Measurements from ENCODE around the gene NTMT1.

The NTMT1 gene

DNA sequence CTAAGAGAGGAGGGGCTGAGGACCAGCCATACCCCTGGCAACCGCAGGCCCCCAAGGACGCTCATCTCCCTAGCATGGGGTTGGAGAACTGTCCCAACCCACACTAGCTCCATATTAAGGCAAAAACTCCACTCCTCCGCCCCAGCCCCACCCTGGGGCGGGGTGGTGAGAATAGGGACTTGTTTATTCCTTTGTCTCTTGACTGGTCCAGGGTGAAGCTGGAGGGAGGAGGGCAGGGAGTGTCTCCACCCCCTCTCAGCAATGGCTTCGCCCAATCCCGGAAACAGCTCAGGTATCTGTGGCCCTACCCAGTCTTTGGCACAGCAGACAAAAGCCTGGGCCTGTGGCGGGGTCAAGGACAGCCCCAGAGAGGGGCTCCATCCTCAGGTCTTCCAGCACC lies 56.4 kb downstream of the NTMT1 start:
- no peak for DNase-seq

DNA sequence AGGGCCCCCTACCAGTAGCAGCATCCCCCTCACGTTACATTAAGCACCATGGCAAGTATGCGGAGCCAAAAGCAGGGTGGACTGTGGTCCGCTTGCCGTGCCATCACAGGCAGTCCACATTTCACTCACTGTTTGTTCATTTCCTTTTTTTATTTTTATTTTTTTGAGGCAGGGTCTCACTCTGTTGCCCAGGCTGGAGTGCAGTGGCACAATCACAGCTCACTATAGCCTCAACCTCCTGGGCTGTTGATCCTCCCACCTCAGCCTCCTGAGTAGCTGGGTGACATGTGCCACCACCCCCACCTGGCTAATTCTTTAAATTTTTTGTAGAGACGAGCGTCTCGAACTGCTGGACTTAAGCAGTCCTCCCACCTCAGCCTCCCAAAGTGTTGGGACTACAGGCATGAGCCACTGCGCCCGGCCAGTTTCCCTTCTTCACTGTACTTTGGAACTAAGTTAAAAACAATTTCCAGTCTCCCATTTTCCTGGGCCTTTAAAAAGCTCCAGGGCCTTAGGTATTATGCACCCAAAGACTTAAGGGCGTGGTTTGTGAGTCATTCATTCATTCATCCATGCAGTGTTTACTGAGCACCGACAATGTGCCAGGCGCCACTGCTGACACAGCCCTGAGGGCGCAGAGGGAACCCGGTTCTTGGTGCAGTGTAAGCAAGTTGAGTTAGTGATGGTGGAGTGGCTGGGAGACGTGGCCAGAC lies 59.4 kb downstream of the NTMT1 start:
- no peak for DNase-seq
